BLaER1 (cell line): ENCODE data around the gene WDR20.
A peak's percentile ranks its signal among the peaks of the same experiment; 100 is the strongest.
"Not testable (repeated sequence)": the region's sequence is repeated elsewhere in the genome, so short reads cannot be mapped to it uniquely, and the experiment has no call there.

Experiments
- H3K27ac ChIP-seq: shearing (Covaris generic); formaldehyde crosslinking; 2 replicates; pipeline ENCODE4 v1.8.1; 2022
- H3K27me3 ChIP-seq: shearing (Covaris generic); formaldehyde crosslinking; 2 replicates; pipeline ENCODE4 v1.8.1; 2022
- H3K36me3 ChIP-seq: shearing (Covaris generic); formaldehyde crosslinking; 2 replicates; pipeline ENCODE4 v1.8.1; 2022
- H3K4me1 ChIP-seq: shearing (Covaris generic); formaldehyde crosslinking; 2 replicates; pipeline ENCODE4 v1.8.1; 2022
- H3K4me2 ChIP-seq: shearing (Covaris generic); formaldehyde crosslinking; 2 replicates; pipeline ENCODE4 v1.8.1; 2022
- H3K4me3 ChIP-seq: shearing (Covaris generic); formaldehyde crosslinking; 2 replicates; pipeline ENCODE4 v1.8.1; 2022
- H3K9ac ChIP-seq: shearing (Covaris generic); formaldehyde crosslinking; 2 replicates; pipeline ENCODE4 v1.8.1; 2022
- H3K9me3 ChIP-seq: shearing (Covaris generic); formaldehyde crosslinking; 2 replicates; pipeline ENCODE4 v1.8.1; 2022
- H4K20me1 ChIP-seq: shearing (Covaris generic); formaldehyde crosslinking; 2 replicates; pipeline ENCODE4 v1.8.1; 2022
- Cebpa-rat ChIP-seq: shearing (Covaris generic); IDR thresholded peaks from 2 replicates; pipeline ENCODE4 v1.8.1; 2022

The WDR20 gene

GRCh38 chr14:102105369-102105768, 34.3 kb upstream of the WDR20 start:
- no peak overlapping the region for H3K4me2 ChIP-seq
- H3K36me3 ChIP-seq: no peaks in the 10 kb centered on the region
- H3K27ac ChIP-seq: no peak overlapping the region
- H4K20me1 ChIP-seq: no peaks in the 10 kb centered on the region
- H3K9ac ChIP-seq: no peak overlapping the region
- no peaks in the 10 kb centered on the region for H3K27me3 ChIP-seq
- no peak overlapping the region for H3K4me3 ChIP-seq
- peaks cover 9% of the 10 kb centered on the region; the same call in 1 of the 2 replicates for H3K4me1 ChIP-seq
- peaks cover 16% of the 10 kb centered on the region for H3K9me3 ChIP-seq
- no peak for TF ChIP-seq Cebpa-rat

DNA sequence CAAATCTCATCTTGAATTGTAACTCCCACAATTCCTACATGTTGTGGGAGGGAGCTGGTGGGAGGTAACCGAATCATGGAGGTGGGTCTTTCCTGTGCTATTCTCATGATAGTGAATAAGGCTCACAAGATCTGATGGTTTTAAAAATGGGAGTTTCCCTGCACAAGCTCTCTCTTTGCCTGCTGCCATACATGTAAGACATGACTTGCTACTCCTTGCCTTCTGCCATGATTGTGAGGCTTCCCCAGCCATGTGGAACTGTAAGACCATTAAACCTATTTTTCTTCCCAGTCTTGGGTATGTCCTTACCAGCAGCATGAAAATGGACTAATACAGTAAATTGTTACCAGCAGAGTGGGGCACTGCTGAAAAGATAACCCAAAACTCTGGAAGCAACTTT, 30.4 kb upstream of the WDR20 start:
- not testable (repeated sequence) for H3K4me1 ChIP-seq, H3K9ac ChIP-seq, H3K27me3 ChIP-seq, H3K27ac ChIP-seq, H3K4me3 ChIP-seq, H3K36me3 ChIP-seq, H4K20me1 ChIP-seq, H3K4me2 ChIP-seq
- H3K9me3 ChIP-seq: peaks cover 37% of the 10 kb centered on the region

DNA sequence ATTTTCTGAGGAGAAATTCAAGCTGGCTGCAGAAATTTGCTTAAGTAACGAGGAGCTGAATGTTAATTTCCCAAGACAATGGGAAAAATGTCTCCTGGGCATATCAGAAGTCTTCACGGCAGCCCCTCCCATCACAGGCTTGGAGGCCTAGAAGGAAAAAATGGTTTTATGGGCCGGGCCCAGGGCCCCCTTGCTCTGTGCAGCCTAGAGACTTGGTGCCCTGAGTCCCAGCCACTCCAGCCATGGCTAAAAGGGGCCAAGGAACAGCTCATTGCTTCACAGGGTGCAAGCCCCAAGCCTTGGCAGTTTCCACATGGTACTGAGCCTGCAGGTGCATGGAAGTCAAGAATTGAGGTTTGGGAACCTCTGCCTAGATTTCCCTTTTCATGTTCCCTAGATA, 28.6 kb upstream of the WDR20 start:
- H3K4me3 ChIP-seq: no peak overlapping the region

GRCh38 chr14:102116361-102117180, 23.1 kb upstream of the WDR20 start:
- no peaks in the 10 kb centered on the region for H3K4me1 ChIP-seq
- no peaks in the 10 kb centered on the region for H3K27me3 ChIP-seq
- no peak for TF ChIP-seq Cebpa-rat
- no peaks in the 10 kb centered on the region for H4K20me1 ChIP-seq
- peaks cover 16% of the 10 kb centered on the region for H3K36me3 ChIP-seq
- H3K4me3 ChIP-seq: 0 out of 2 replicates have a peak overlapping the region, but pooled peaks have one; percentile 4
- no peak overlapping the region for H3K4me2 ChIP-seq
- H3K9ac ChIP-seq: no peak overlapping the region
- H3K9me3 ChIP-seq: peaks cover 32% of the 10 kb centered on the region
- no peak overlapping the region for H3K27ac ChIP-seq

More for the DNA sequence above, 28.6 kb upstream of the WDR20 start:
- no peak for TF ChIP-seq Cebpa-rat
- Histone ChIP-seq H3K9me3 (peaks cover 37% of the 10 kb centered on the region), H3K27ac (no peak overlapping the region), H3K9ac (no peak overlapping the region), H3K36me3 (peaks cover 9% of the 10 kb centered on the region), H3K4me2 (no peak overlapping the region), H3K27me3 (no peaks in the 10 kb centered on the region), H4K20me1 (no peaks in the 10 kb centered on the region), H3K4me1 (no peaks in the 10 kb centered on the region)

- no peaks in the 10 kb centered on the region for H4K20me1 ChIP-seq
- H3K27ac ChIP-seq: no peak overlapping the region
- no peak for TF ChIP-seq Cebpa-rat
- H3K36me3 ChIP-seq: peaks cover 16% of the 10 kb centered on the region
- no peak overlapping the region for H3K4me2 ChIP-seq
- H3K27me3 ChIP-seq: no peaks in the 10 kb centered on the region
- no peak overlapping the region for H3K4me3 ChIP-seq
- no peak overlapping the region for H3K9ac ChIP-seq
- H3K4me1 ChIP-seq: no peaks in the 10 kb centered on the region
- H3K9me3 ChIP-seq: peaks cover 22% of the 10 kb centered on the region
These were observed 21.8 kb upstream of the WDR20 start for GRCh38 chr14:102117852-102118251.

GRCh38 chr14:102120888-102121287, 18.8 kb upstream of the WDR20 start:
- H4K20me1 ChIP-seq: no peaks in the 10 kb centered on the region
- peaks cover 22% of the 10 kb centered on the region for H3K9me3 ChIP-seq
- H3K4me3 ChIP-seq: no peak overlapping the region
- H3K4me1 ChIP-seq: no peaks in the 10 kb centered on the region
- H3K27me3 ChIP-seq: no peaks in the 10 kb centered on the region
- TF ChIP-seq Cebpa-rat: no peak
- H3K4me2 ChIP-seq: no peak overlapping the region
- H3K27ac ChIP-seq: no peak overlapping the region
- peaks cover 16% of the 10 kb centered on the region for H3K36me3 ChIP-seq
- no peak overlapping the region for H3K9ac ChIP-seq

GRCh38 chr14:102121567-102121966, 18.1 kb upstream of the WDR20 start:
- Histone ChIP-seq H3K9me3 (peaks cover 18% of the 10 kb centered on the region), H3K4me3 (no peak overlapping the region), H4K20me1 (no peaks in the 10 kb centered on the region), H3K27ac (no peak overlapping the region), H3K36me3 (peaks cover 15% of the 10 kb centered on the region), H3K9ac (no peak overlapping the region), H3K4me2 (no peak overlapping the region), H3K27me3 (no peaks in the 10 kb centered on the region), H3K4me1 (no peaks in the 10 kb centered on the region)
- TF ChIP-seq Cebpa-rat: no peak

DNA sequence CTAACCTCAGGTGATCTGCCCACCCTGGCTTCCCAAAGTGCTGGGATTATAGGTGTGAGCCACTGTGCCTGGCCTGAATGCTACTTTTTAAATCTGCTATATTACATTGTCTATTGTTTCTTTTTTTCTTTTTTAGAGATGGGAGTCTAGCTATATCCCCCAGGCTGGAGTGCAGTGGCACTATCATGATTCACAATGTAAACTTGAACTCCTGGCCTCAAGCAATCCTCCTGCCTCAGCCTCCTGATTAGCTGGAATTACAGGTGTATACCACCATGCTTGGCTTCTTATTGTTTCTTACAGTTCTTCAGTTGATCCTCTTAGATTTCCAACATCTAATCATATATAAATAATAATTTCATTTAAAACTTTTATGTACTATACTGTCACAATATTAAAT, 15.3 kb upstream of the WDR20 start:
- H3K4me2 ChIP-seq: no peak overlapping the region
- H3K9me3 ChIP-seq: no peaks in the 10 kb centered on the region
- H3K4me3 ChIP-seq: no peak overlapping the region
- peaks cover 8% of the 10 kb centered on the region; the same call in 1 of the 2 replicates for H3K4me1 ChIP-seq
- no peaks in the 10 kb centered on the region for H3K36me3 ChIP-seq
- H3K27ac ChIP-seq: no peak overlapping the region
- no peaks in the 10 kb centered on the region for H4K20me1 ChIP-seq
- no peak for TF ChIP-seq Cebpa-rat
- no peak overlapping the region for H3K9ac ChIP-seq
- no peaks in the 10 kb centered on the region for H3K27me3 ChIP-seq

- H3K4me2 ChIP-seq: no peak overlapping the region
- peaks cover 8% of the 10 kb centered on the region; the same call in 1 of the 2 replicates for H3K4me1 ChIP-seq
- TF ChIP-seq Cebpa-rat: no peak
- no peaks in the 10 kb centered on the region for H3K36me3 ChIP-seq
- H3K9ac ChIP-seq: no peak overlapping the region
- H3K27me3 ChIP-seq: no peaks in the 10 kb centered on the region
- no peak overlapping the region for H3K27ac ChIP-seq
- no peaks in the 10 kb centered on the region for H3K9me3 ChIP-seq
- H4K20me1 ChIP-seq: no peaks in the 10 kb centered on the region
- H3K4me3 ChIP-seq: no peak overlapping the region
These were observed 14.2 kb upstream of the WDR20 start for GRCh38 chr14:102125546-102125945.

GRCh38 chr14:102126807-102127455, 12.8 kb upstream of the WDR20 start:
- Histone ChIP-seq H3K4me1 (peaks cover 8% of the 10 kb centered on the region; the same call in 1 of the 2 replicates), H4K20me1 (no peaks in the 10 kb centered on the region), H3K9ac (no peak overlapping the region), H3K36me3 (0 out of 2 replicates have a peak, but pooled peaks cover 8% of the 10 kb centered on the region), H3K4me3 (no peak overlapping the region), H3K27ac (no peak overlapping the region), H3K4me2 (no peak overlapping the region), H3K9me3 (no peaks in the 10 kb centered on the region), H3K27me3 (no peaks in the 10 kb centered on the region)
- no peak for TF ChIP-seq Cebpa-rat
